Upper lobe of right lung (tissue), 1 donor: ENCODE measurements around the gene RAB11FIP4. TPM values are rescaled to one million over a fixed set of nuclear protein-coding genes. Genes with fewer than 3 reads are reported as not detected.

Source experiments
- ATAC-seq: fragments of 200-7000 bp; cut with Tn5 transposase; one replicate; pipeline ENCODE4 v1.9.1; 2020; ENCODE audit warnings: mild to moderate bottlenecking, moderate library complexity
- DNase-seq: peaks from one replicate; pipeline ENCODE4 v3.0.0-alpha.2; 2020
- H3K27ac ChIP-seq: fragments of 200-600 bp; one replicate; pipeline ENCODE4 v1.8.0; 2022
- H3K27me3 ChIP-seq: fragments of 200-600 bp; one replicate; pipeline ENCODE4 v1.8.0; 2022; ENCODE audit warnings: mild to moderate bottlenecking
- H3K36me3 ChIP-seq: fragments of 200-600 bp; one replicate; pipeline ENCODE4 v1.8.0; 2022
- H3K4me1 ChIP-seq: fragments of 200-600 bp; one replicate; pipeline ENCODE4 v1.8.0; 2022
- H3K4me3 ChIP-seq: fragments of 200-600 bp; one replicate; pipeline ENCODE4 v1.8.0; 2022; ENCODE audit warnings: mild to moderate bottlenecking
- H3K9me3 ChIP-seq: fragments of 200-600 bp; one replicate; pipeline ENCODE4 v1.8.0; 2022
- CTCF ChIP-seq: fragments of 200-600 bp; IDR thresholded peaks from one replicate; pipeline ENCODE4 v1.8.0; 2022; ENCODE audit warnings: antibody characterized with exemption
- intact Hi-C: fragments of 100-400 bp; cut with DNase I; formaldehyde crosslinking; loops from one replicate; pipeline ENCODE4 v1.11.0; 2022
- total RNA-seq: library from RNA; stranded (reverse); fragmentation: NEBNext Ultra II Directional; extraction: Animal tissue kit (Norgen Biotek cat#: 25700); gene quantifications from one replicate; pipeline ENCODE4 v1.2.1, GENCODE V29; 2021
- donor health status: DM: no; HTN: yes; CAD: no; lungs with severe emphysema.

The RAB11FIP4 gene
- total RNA-seq, 1 donor from 2014 or later: 13.5 TPM

- Histone ChIP-seq H3K9me3 (no peaks in the 10 kb centered on the region), H3K27ac (peak overlapping the region; percentile 73), H3K36me3 (no peaks in the 10 kb centered on the region), H3K4me1 (peaks cover 39% of the 10 kb centered on the region), H3K27me3 (no peaks in the 10 kb centered on the region), H3K4me3 (no peak overlapping the region)
- peak; percentile 4 for TF ChIP-seq CTCF
- intact Hi-C loops: no loop called here
- ATAC-seq (peak; percentile 62), DNase-seq (peak; percentile 76)
These were observed 190.9 kb downstream of the RAB11FIP4 start for GRCh38 chr17:31582151-31582907.

GRCh38 chr17:31583772-31584356 is 192.4 kb downstream of the RAB11FIP4 start:
- Histone ChIP-seq H3K27me3 (no peaks in the 10 kb centered on the region), H3K36me3 (no peaks in the 10 kb centered on the region), H3K4me3 (no peak overlapping the region), H3K27ac (no peak overlapping the region), H3K4me1 (peaks cover 39% of the 10 kb centered on the region), H3K9me3 (no peaks in the 10 kb centered on the region)
- intact Hi-C loops: no loop called here
- DNase-seq (no peak), ATAC-seq (no peak)
- no peak for TF ChIP-seq CTCF

GRCh38 chr17:31584438-31585279 is 193.2 kb downstream of the RAB11FIP4 start:
- no peaks in the 10 kb centered on the region for H3K9me3 ChIP-seq
- H3K36me3 ChIP-seq: no peaks in the 10 kb centered on the region
- DNase-seq (no peak), ATAC-seq (no peak)
- H3K27ac ChIP-seq: no peak overlapping the region
- peaks cover 32% of the 10 kb centered on the region for H3K4me1 ChIP-seq
- no peaks in the 10 kb centered on the region for H3K27me3 ChIP-seq
- TF ChIP-seq CTCF: no peak
- H3K4me3 ChIP-seq: no peak overlapping the region
- intact Hi-C loops: no loop called here

GRCh38 chr17:31585280-31585630 is 193.8 kb downstream of the RAB11FIP4 start:
- intact Hi-C loops: no loop called here
- ATAC-seq (no peak), DNase-seq (no peak)
- Histone ChIP-seq H3K27ac (no peak overlapping the region), H3K9me3 (no peaks in the 10 kb centered on the region), H3K27me3 (no peaks in the 10 kb centered on the region), H3K4me1 (peaks cover 26% of the 10 kb centered on the region), H3K4me3 (no peak overlapping the region), H3K36me3 (no peaks in the 10 kb centered on the region)
- no peak for TF ChIP-seq CTCF

GRCh38 chr17:31586946-31587345 is 195.5 kb downstream of the RAB11FIP4 start:
- Histone ChIP-seq H3K27ac (no peak overlapping the region), H3K4me3 (no peak overlapping the region), H3K4me1 (peaks cover 9% of the 10 kb centered on the region), H3K27me3 (no peaks in the 10 kb centered on the region), H3K9me3 (no peaks in the 10 kb centered on the region), H3K36me3 (no peaks in the 10 kb centered on the region)
- DNase-seq: no peak
- intact Hi-C loops: no loop called here
- TF ChIP-seq CTCF: no peak
- no peak for ATAC-seq
